Measurements from ENCODE around the gene COL18A1.
"Not testable (repeated sequence)": the region's sequence is repeated elsewhere in the genome, so short reads cannot be mapped to it uniquely, and the experiment has no call there.

The COL18A1 gene

GRCh38 chr21:45560106-45561021 is 155.4 kb downstream of the COL18A1 start:
- no peak for DNase-seq (ENCODE audit: low read depth)

GRCh38 chr21:45561241-45561640 is 156.3 kb downstream of the COL18A1 start:
- DNase-seq (ENCODE audit: low read depth): not testable (repeated sequence)

DNA sequence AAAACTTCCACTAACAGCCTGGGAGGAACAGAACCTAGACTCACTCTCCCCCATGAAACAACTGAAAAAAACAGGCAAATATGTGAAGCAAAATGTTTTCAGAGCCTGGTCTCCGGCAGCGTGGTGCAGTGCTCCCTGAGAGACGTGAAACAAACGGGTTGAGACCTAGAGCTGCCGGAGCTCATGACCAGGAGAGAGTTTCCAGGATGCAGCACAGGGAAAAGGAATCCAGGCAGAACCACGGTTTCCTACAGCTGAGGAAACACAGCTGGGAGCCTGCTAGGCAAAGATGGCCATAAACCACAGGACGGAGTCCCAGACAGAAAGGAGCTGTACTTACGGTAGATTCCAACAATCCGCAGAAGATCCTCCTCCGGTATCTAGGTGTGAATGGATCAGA is 157.4 kb downstream of the COL18A1 start:
- peak; percentile 8 for DNase-seq (ENCODE audit: low read depth)

GRCh38 chr21:45562965-45563364 is 158.0 kb downstream of the COL18A1 start:
- DNase-seq (ENCODE audit: low read depth): peak; percentile 33

All from amniotic epithelial cell (primary cell).